Adrenal gland (tissue), 12 donors: Measurements from ENCODE around the gene RFWD3. TPM values are rescaled to one million over a fixed set of nuclear protein-coding genes. Genes with fewer than 3 reads are reported as not detected.

Source experiments
- DNase-seq, 7 donors: peaks; one replicate each; pipeline ENCODE4 v3.0.0-alpha.2; 2019 to 2020
- H3K27ac ChIP-seq, 5 donors: fragments of 200-600 bp; sonication (generic) in 4 of 5; 1 replicate in 3 of 5; 2 replicates in 2 of 5; pipeline versions ENCODE4 v1.5.1 to v1.8.0; 2016 to 2020; ENCODE audit warnings: mild to moderate bottlenecking in 1 of 5
- H3K27me3 ChIP-seq: fragments of 200-600 bp; 2 replicates; pipeline ENCODE4 v1.8.0; 2021
- H3K36me3 ChIP-seq, 2 donors: fragments of 200-600 bp; replicated peaks in 1 of 2; 1 replicate in 1 of 2; 2 replicates in 1 of 2; pipeline versions ENCODE4 v1.5.1 to v1.8.0; 2018 to 2022
- H3K4me1 ChIP-seq, 2 donors: fragments of 200-600 bp; replicated peaks in 1 of 2; 1 replicate in 1 of 2; 2 replicates in 1 of 2; pipeline versions ENCODE4 v1.5.1 to v1.8.0; 2018 to 2021
- H3K4me3 ChIP-seq, 4 donors: fragments of 200-600 bp; sonication (generic) in 3 of 4; one replicate each; pipeline ENCODE4 v1.5.1; 2016 to 2018
- H3K9me3 ChIP-seq, 3 donors: fragments of 200-600 bp; sonication (generic) in 1 of 3; replicated peaks in 1 of 3; 1 replicate in 2 of 3; 2 replicates in 1 of 3; pipeline versions ENCODE4 v1.5.1 to v1.8.0; 2016 to 2021
- POLR2A ChIP-seq, 2 donors: fragments of 450-650 bp; IDR thresholded peaks; one replicate each; pipeline ENCODE4 v1.6.1; 2017; ENCODE audit warnings: antibody characterized with exemption in 2 of 2, mild to moderate bottlenecking in 2 of 2, moderate library complexity in 1 of 2
- WGBS, 4 donors: extraction: QIAGEN DNeasy Blood & Tissue Kit in 2 of 4; methylation state at CpG; one replicate each; pipeline versions ENCODE4 v1.1.5 to v1.1.7; 2013 to 2017; 5-methylcytosine and 5-hydroxymethylcytosine counted together
- intact Hi-C, 2 donors: fragments of 100-400 bp; cut with DNase I; formaldehyde crosslinking; loops; one replicate each; pipeline versions ENCODE4 v1.14.1 to v1.15.0; 2022 to 2023
- polyA plus RNA-seq, 3 donors: library from polyadenylated mRNA; stranded (reverse); fragments of 200-250 nt in 2 of 3; fragments of 350-450 nt in 1 of 3; fragmentation: Illumina TruSeq in 1 of 3; extraction: RNeasy Lipid Tissue Mini Kit (QIAGEN cat#74804) in 1 of 3; gene quantifications; one replicate each; pipeline ENCODE4 v1.2.3, GENCODE V29; 2013 to 2014
- total RNA-seq, 9 donors: library from RNA; depleted of rRNA in 4 of 9; stranded (reverse); fragments of >200 nt in 4 of 9; fragments of 120-200 nt in 1 of 9; fragmentation: NEBNext Ultra II Directional in 1 of 9; extraction: Animal tissue kit (Norgen Biotek cat#: 25700) in 1 of 9; gene quantifications; one replicate each; pipeline versions ENCODE4 v1.1.0 to v1.2.4, GENCODE V29; 2013 to 2023
- TF ChIP-seq, protein P1 (sequence below), 6 experiments: fragments of 450-650 bp in 4 of 6; fragments of 200-600 bp in 2 of 6; sonication (generic) in 1 of 6; IDR thresholded peaks; 1 replicate in 5 of 6; 2 replicates in 1 of 6; pipeline versions ENCODE4 v1.5.1 to v1.8.0; 2016 to 2021; ENCODE audit warnings: antibody characterized with exemption in 6 of 6, mild to moderate bottlenecking in 2 of 6, moderate library complexity in 1 of 6
- donor health status: healthy with polysubstance abuse.
- donor health status: Bipolar disorder and iron deficiency.
- donor health status: DM: yes; HTN: yes; CAD: no.
- donor health status: DM: no; HTN: no; CAD: no.
- donor health status: DM: no; HTN: no; CAD: no.
- donor health status: DM: yes; HTN: yes; CAD: no.

RFWD3 gene
- total and polyA plus RNA-seq, 12 donors: 2.6 to 27.1 (median 11.9) TPM

DNA sequence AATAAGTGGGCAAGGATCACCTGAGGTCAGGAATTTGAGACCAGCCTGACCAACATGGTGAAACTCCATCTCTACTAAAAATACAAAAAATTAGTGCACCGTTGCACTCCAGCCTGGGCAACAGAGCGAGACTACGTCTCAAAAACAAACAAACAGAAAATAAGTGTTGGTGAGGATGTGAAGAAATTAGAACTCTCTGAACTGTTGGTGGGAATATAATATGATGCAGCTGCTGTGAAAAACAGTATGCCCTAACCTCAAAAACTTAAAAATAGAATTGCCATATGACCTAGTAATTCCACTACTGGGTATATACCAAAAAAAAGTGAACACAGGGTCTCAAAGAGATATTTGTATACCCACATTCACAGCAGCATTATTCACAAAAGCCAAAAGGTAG is 85.8 kb downstream of the RFWD3 start:
- no peak for TF ChIP-seq POLR2A (IDR thresholded peaks at IDR 0.05)
- TF ChIP-seq, protein P1, sequence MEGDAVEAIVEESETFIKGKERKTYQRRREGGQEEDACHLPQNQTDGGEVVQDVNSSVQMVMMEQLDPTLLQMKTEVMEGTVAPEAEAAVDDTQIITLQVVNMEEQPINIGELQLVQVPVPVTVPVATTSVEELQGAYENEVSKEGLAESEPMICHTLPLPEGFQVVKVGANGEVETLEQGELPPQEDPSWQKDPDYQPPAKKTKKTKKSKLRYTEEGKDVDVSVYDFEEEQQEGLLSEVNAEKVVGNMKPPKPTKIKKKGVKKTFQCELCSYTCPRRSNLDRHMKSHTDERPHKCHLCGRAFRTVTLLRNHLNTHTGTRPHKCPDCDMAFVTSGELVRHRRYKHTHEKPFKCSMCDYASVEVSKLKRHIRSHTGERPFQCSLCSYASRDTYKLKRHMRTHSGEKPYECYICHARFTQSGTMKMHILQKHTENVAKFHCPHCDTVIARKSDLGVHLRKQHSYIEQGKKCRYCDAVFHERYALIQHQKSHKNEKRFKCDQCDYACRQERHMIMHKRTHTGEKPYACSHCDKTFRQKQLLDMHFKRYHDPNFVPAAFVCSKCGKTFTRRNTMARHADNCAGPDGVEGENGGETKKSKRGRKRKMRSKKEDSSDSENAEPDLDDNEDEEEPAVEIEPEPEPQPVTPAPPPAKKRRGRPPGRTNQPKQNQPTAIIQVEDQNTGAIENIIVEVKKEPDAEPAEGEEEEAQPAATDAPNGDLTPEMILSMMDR (IDR thresholded peaks at IDR 0.05): no peak
- WGBS, 4 donors: 79 to 82% (median 80%) methylated on average over 3 of the region's 3 CpGs
- DNase-seq: no peak
- Histone ChIP-seq H3K36me3 (no peaks in the 10 kb centered on the region), H3K4me1 (peaks cover 10 to 36% of the 10 kb centered on the region in 2 donors), H3K4me3 (no peak overlapping the region), H3K9me3 (no peaks in the 10 kb centered on the region), H3K27ac (no peak overlapping the region), H3K27me3 (no peaks in the 10 kb centered on the region)
- intact Hi-C loops: no loop called here

DNA sequence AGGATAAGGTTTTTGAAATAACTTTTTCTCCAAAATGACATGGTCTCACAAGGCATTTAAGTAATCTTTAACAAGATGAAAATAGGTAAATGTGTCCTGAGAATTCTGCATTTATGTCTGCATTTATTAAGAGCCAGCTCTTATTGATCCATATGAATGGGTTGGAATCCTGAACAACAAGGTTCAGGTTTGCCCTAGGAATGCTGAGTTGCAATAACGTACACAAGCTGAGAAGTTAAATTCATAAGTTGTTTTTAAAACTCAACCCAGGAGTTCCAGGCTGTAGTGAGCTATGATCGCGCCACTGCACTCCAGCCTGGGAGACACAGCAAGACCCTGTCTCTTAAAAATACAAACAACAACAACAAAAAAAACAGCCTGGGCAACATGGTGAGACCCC is 87.8 kb downstream of the RFWD3 start:
- TF ChIP-seq, protein P1 (IDR thresholded peaks at IDR 0.05): no peak
- no peak for TF ChIP-seq POLR2A (IDR thresholded peaks at IDR 0.05)
- Histone ChIP-seq H3K27ac (no peak overlapping the region), H3K9me3 (no peaks in the 10 kb centered on the region), H3K27me3 (no peaks in the 10 kb centered on the region), H3K36me3 (no peaks in the 10 kb centered on the region), H3K4me3 (no peak overlapping the region), H3K4me1 (peaks cover 14 to 28% of the 10 kb centered on the region in 2 donors)
- intact Hi-C loops: no loop called here
- 94 to 97% (median 96%) methylated on average over 3 of the region's 3 CpGs for WGBS, 4 donors
- DNase-seq: no peak

DNA sequence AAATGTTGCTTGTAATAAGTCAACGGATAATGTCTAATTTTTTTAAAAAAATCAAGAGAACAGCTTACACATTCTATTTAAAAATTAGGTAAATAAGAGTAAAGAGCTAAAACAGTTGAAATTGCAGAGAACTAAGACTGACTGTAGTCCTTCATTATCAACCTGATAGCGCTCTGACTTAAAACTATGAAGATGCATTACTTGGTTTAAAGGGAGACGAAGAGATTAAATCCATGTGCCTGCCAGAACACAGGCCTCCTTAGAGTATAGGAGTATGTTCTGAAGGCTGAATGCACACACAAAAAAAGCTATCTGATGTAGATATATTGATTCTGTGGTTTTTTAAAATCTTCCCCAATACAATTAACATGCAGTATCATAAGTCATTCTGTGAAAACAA is 88.2 kb downstream of the RFWD3 start:
- 82 to 88% (median 84%) methylated on average over 3 of the region's 3 CpGs for WGBS, 4 donors
- intact Hi-C loops: no loop called here
- DNase-seq: no peak
- H3K4me1 ChIP-seq: peaks cover 14 to 28% of the 10 kb centered on the region in 2 donors
- no peaks in the 10 kb centered on the region for H3K36me3 ChIP-seq
- H3K4me3 ChIP-seq: no peak overlapping the region
- H3K27me3 ChIP-seq: no peaks in the 10 kb centered on the region
- no peaks in the 10 kb centered on the region for H3K9me3 ChIP-seq
- no peak overlapping the region for H3K27ac ChIP-seq
- TF ChIP-seq POLR2A (IDR thresholded peaks at IDR 0.05): no peak
- TF ChIP-seq, protein P1 (IDR thresholded peaks at IDR 0.05): no peak

DNA sequence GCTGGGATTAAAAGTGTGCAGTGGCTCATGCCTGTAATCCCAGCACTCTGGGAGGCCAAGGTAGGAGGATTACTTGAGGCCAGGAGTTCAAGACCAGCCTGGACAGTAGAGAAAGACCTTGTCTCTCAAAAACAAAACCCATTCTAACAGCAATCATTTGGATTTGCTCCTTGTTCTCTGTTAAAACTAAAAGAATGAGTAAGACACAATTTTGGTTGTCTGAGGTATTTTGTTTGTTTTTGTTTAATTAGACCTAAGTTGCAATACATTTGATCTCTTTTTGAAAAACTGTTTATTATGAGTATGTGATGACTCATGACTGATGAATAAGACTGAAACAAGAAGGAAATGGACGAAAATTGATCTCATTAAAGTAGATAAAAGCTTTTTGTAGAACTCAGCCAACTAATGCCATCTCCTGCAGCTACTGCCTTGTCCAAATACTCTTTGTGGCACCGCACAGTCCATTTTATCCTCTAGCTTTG is 88.8 kb downstream of the RFWD3 start:
- no peaks in the 10 kb centered on the region for H3K9me3 ChIP-seq
- H3K4me1 ChIP-seq: peaks cover 14 to 28% of the 10 kb centered on the region in 2 donors
- H3K36me3 ChIP-seq: no peaks in the 10 kb centered on the region
- no peak overlapping the region for H3K4me3 ChIP-seq
- no peak for DNase-seq
- intact Hi-C loops: no loop called here
- TF ChIP-seq, protein P1 (IDR thresholded peaks at IDR 0.05): no peak
- TF ChIP-seq POLR2A (IDR thresholded peaks at IDR 0.05): no peak
- no peak overlapping the region for H3K27ac ChIP-seq
- H3K27me3 ChIP-seq: no peaks in the 10 kb centered on the region
- 22 to 29% (median 25%) methylated on average over 2 of the region's 2 CpGs for WGBS, 4 donors
